Endothelial cell (in vitro differentiated cells): ENCODE results near the gene R3HCC1L. TPM values are rescaled to one million over a fixed set of nuclear protein-coding genes. Genes with fewer than 3 reads are reported as not detected.

Experiments used
- DNase-seq: peaks from one replicate; pipeline ENCODE4 v3.0.0; 2021; ENCODE audit warnings: low spot score
- H3K27ac Mint-ChIP-seq: one replicate; pipeline ENCODE4 v1.8.0; 2021; ENCODE audit warnings: mixed read lengths, inconsistent platforms; ENCODE audit not compliant: unreplicated experiment
- H3K27me3 Mint-ChIP-seq: one replicate; pipeline ENCODE4 v1.8.0; 2021; ENCODE audit warnings: mild to moderate bottlenecking, moderate library complexity, mixed read lengths, inconsistent platforms; ENCODE audit not compliant: unreplicated experiment
- H3K36me3 Mint-ChIP-seq: one replicate; pipeline ENCODE4 v1.8.0; 2021; ENCODE audit warnings: mild to moderate bottlenecking, low read depth, mixed read lengths, inconsistent platforms; ENCODE audit not compliant: unreplicated experiment
- H3K4me1 Mint-ChIP-seq: one replicate; pipeline ENCODE4 v1.8.0; 2021; ENCODE audit warnings: mild to moderate bottlenecking, mixed read lengths, inconsistent platforms; ENCODE audit not compliant: unreplicated experiment
- H3K4me3 Mint-ChIP-seq: one replicate; pipeline ENCODE4 v1.8.0; 2021; ENCODE audit warnings: mild to moderate bottlenecking, mixed read lengths, inconsistent platforms; ENCODE audit not compliant: unreplicated experiment
- H3K9me3 Mint-ChIP-seq: one replicate; pipeline ENCODE4 v1.8.0; 2021; ENCODE audit warnings: mixed read lengths, inconsistent platforms; ENCODE audit not compliant: unreplicated experiment
- CTCF ChIP-seq: fragments of 200-600 bp; sonication (generic); IDR thresholded peaks from one replicate; pipeline ENCODE4 v1.5.0; 2021; ENCODE audit warnings: antibody characterized with exemption; ENCODE audit not compliant: unreplicated experiment
- total RNA-seq: library from RNA; stranded (reverse); fragmentation: NEBNext Ultra II Directional; extraction: Animal tissue kit (Norgen Biotek cat#: 25700); gene quantifications from one replicate; pipeline ENCODE4 v1.2.1, GENCODE V29; 2021; ENCODE audit not compliant: unreplicated experiment

The R3HCC1L gene
- total RNA-seq, 1 donor from 2014 or later = 21.3 TPM

GRCh38 chr10:98090822-98091221 lies 43.6 kb upstream of the R3HCC1L start:
- Mint-ChIP-seq H3K27ac (no peak overlapping the region), H3K36me3 (no peaks in the 10 kb centered on the region), H3K4me3 (no peak overlapping the region), H3K4me1 (peaks cover 11% of the 10 kb centered on the region), H3K9me3 (no peaks in the 10 kb centered on the region), H3K27me3 (peaks cover 5% of the 10 kb centered on the region)
- no peak for DNase-seq
- no peak for TF ChIP-seq CTCF

- H3K9me3 Mint-ChIP-seq = no peaks in the 10 kb centered on the region
- no peak for TF ChIP-seq CTCF
- no peaks in the 10 kb centered on the region for H3K4me1 Mint-ChIP-seq
- H3K4me3 Mint-ChIP-seq = no peak overlapping the region
- no peaks in the 10 kb centered on the region for H3K36me3 Mint-ChIP-seq
- no peak overlapping the region for H3K27ac Mint-ChIP-seq
- DNase-seq = no peak
- H3K27me3 Mint-ChIP-seq = peaks cover 3% of the 10 kb centered on the region
Measured at GRCh38 chr10:98096316-98096715, 38.1 kb upstream of the R3HCC1L start.

GRCh38 chr10:98096731-98097130 lies 37.7 kb upstream of the R3HCC1L start:
- H3K9me3 Mint-ChIP-seq = no peaks in the 10 kb centered on the region
- no peak overlapping the region for H3K27ac Mint-ChIP-seq
- H3K4me3 Mint-ChIP-seq = no peak overlapping the region
- no peak for DNase-seq
- H3K36me3 Mint-ChIP-seq = no peaks in the 10 kb centered on the region
- no peaks in the 10 kb centered on the region for H3K4me1 Mint-ChIP-seq
- no peak for TF ChIP-seq CTCF
- peaks cover 3% of the 10 kb centered on the region for H3K27me3 Mint-ChIP-seq

DNA sequence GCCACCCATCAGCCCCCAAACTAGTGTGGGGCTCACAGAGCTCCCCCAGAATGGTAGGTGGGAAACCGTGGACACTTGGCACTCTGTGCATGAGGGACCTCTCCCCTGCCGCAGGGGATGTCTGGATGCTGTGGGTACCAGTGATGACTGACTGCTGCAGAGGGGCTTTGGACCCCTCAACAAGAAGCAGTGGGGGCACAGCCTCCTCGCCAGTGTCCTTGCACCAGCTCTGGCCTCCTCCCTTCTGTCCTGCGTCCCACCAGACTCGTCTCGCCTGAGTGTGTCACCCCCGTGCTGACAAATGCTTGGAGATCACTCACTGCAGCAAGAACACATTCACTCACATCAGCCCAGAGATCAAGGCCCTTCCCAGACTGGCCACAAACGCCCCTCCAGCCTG lies 37.3 kb upstream of the R3HCC1L start:
- H3K27ac Mint-ChIP-seq = no peak overlapping the region
- no peak for DNase-seq
- peaks cover 3% of the 10 kb centered on the region for H3K27me3 Mint-ChIP-seq
- no peak overlapping the region for H3K4me3 Mint-ChIP-seq
- H3K36me3 Mint-ChIP-seq = no peaks in the 10 kb centered on the region
- no peaks in the 10 kb centered on the region for H3K9me3 Mint-ChIP-seq
- H3K4me1 Mint-ChIP-seq = no peaks in the 10 kb centered on the region
- no peak for TF ChIP-seq CTCF

DNA sequence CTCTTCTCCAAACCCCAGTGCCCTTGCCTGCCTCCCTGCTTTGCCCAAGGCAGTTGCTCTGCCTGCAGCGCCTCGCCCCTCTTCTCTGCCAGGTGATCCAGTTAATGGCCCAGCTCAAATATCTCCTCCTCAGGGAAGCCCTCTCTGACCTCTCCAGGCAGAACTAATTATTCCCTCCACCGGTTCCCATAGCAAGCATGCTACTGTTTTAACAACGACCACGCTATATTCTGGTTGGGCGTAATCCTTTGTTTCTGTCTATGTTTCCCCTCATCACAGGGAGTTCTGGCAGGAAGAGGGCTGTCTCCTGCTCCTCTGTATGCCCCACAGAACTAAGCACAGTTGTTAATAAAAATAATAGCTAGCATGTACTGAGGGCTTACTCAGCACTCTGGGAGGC lies 36.8 kb upstream of the R3HCC1L start:
- Mint-ChIP-seq H3K27me3 (peaks cover 3% of the 10 kb centered on the region), H3K27ac (no peak overlapping the region), H3K9me3 (no peaks in the 10 kb centered on the region), H3K4me1 (no peaks in the 10 kb centered on the region), H3K36me3 (no peaks in the 10 kb centered on the region), H3K4me3 (no peak overlapping the region)
- DNase-seq = no peak
- TF ChIP-seq CTCF = no peak
